Measurements from ENCODE around the gene ERC1.

Gene ERC1

GRCh38 chr12:1439201-1439600, 448.2 kb downstream of the ERC1 start:
- H3K27ac ChIP-seq = no peak overlapping the region
- no peak for DNase-seq (ENCODE audit: low spot score)
- CTCF ChIA-PET = interaction anchor here (0.6 kb wide), 1 partner anchor 9 kb away, joined by 4 read pairs; no protein-coding TSS in a partner anchor
- POLR2A ChIA-PET (ENCODE audit: low non-redundant PET) = no interaction called here
- no peak for TF ChIP-seq CTCF (conservative IDR thresholded peaks at IDR 0.05; ENCODE audit: low read depth)

GRCh38 chr12:1439687-1440086, 448.7 kb downstream of the ERC1 start:
- CTCF ChIA-PET = no interaction called here
- POLR2A ChIA-PET (ENCODE audit: low non-redundant PET) = no interaction called here
- no peak for DNase-seq (ENCODE audit: low spot score)
- no peak overlapping the region for H3K27ac ChIP-seq
- TF ChIP-seq CTCF (conservative IDR thresholded peaks at IDR 0.05; ENCODE audit: low read depth) = no peak

DNA sequence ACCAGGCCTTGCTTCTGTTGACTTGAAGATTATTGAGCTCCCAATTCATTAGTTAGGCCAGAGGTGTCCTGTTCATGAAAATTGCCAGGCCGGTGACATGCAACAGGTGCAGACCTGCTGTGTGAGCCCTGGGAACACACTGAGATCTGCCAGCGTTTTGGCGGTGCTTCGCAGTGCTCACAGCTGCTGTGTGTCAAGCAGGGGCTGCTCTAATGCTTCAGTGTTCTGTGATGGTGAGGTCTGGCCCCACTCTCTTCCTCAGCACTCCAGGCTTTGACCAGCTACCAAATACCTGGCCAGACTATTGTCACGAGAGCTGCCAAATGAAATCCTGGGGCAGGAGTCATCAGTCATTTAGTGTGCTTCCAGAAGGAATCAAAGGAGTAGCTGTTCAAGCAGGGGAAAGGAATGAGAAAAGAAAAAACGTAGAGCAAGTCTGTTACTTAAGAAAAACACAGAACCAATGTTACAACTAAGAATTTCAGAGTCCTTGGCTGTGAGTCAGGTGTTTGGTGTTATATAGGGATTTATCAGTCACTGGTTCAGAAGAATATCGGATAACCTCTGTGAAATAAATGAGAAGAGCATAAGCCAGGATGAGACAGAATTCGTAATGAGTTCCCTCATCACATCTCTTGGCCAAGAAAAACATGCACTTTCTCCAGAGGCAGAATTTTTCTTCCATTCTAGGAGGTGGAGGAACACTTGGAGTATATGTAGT, 452.6 kb downstream of the ERC1 start:
- no peak for TF ChIP-seq CTCF (conservative IDR thresholded peaks at IDR 0.05; ENCODE audit: low read depth)
- no peak for DNase-seq (ENCODE audit: low spot score)
- CTCF ChIA-PET = no interaction called here
- no peak overlapping the region for H3K27ac ChIP-seq
- POLR2A ChIA-PET (ENCODE audit: low non-redundant PET) = no interaction called here

DNA sequence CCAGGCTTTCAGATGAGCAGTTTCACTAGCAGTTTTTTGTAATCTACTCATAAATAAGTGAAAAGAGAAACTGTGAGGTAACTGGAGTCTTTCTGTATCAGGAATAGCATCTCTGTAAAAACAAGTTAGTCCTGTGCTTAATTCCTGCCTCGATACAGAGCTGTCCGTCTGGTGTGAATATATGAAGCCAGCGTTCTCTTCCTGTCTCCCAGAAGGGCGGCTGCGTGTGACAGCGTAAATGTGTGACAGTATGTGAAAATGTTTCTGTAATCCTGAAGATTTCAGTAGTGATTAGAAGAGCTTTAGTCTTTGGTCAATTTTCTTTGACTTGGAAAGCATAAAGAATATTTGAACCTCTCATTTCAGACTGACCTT, 453.1 kb downstream of the ERC1 start:
- no peak for TF ChIP-seq CTCF (conservative IDR thresholded peaks at IDR 0.05; ENCODE audit: low read depth)
- CTCF ChIA-PET = interaction anchor here (0.6 kb wide), 1 partner anchor 1685 kb away, joined by 3 read pairs; no protein-coding TSS in a partner anchor
- H3K27ac ChIP-seq = no peak overlapping the region

GRCh38 chr12:1445807-1446206, 454.8 kb downstream of the ERC1 start:
- ChIA-PET CTCF (interaction anchor here (1.3 kb wide), 1 partner anchor 328 kb away, joined by 3 read pairs; no protein-coding TSS in a partner anchor), POLR2A (ENCODE audit: low non-redundant PET) (no interaction called here)
- DNase-seq (ENCODE audit: low spot score) = no peak
- no peak for TF ChIP-seq CTCF (conservative IDR thresholded peaks at IDR 0.05; ENCODE audit: low read depth)
- no peak overlapping the region for H3K27ac ChIP-seq

More for the DNA sequence above, 453.1 kb downstream of the ERC1 start:
- DNase-seq (ENCODE audit: low spot score) = no peak
- POLR2A ChIA-PET (ENCODE audit: low non-redundant PET) = no interaction called here

- H3K27ac ChIP-seq = no peak overlapping the region
- ChIA-PET POLR2A (ENCODE audit: low non-redundant PET) (no interaction called here), CTCF (no interaction called here)
- no peak for TF ChIP-seq CTCF (conservative IDR thresholded peaks at IDR 0.05; ENCODE audit: low read depth)
- DNase-seq (ENCODE audit: low spot score) = no peak
Observed at GRCh38 chr12:1448336-1448735, 457.3 kb downstream of the ERC1 start.

Measured in RWPE1 (cell line).